OCI-LY7 (cell line): ENCODE data around the gene HOXA4. TPM values are rescaled to one million over a fixed set of nuclear protein-coding genes. Genes with fewer than 3 reads are reported as not detected.

Experiments used
- BruUV-seq: library from RNA; stranded (reverse); fragments of 400-500 nt; replicated peaks from 2 replicates; lab custom pipeline; 2021; lab: Mats Ljungman, UMichigan
- CTCF ChIA-PET: fragments of 300-600 bp; sonication (Branson Sonifier 250); formaldehyde crosslinking; loops from one replicate; lab custom pipeline; 2022; ENCODE audit warnings: antibody characterized with exemption; ENCODE audit not compliant: unreplicated experiment; lab: Charles Lee
- POLR2A ChIA-PET: fragments of 300-600 bp; sonication (Branson Sonifier 250); formaldehyde crosslinking; loops from one replicate; lab custom pipeline; 2022; ENCODE audit warnings: antibody characterized with exemption; lab: Charles Lee
- DNase-seq: peaks from one replicate; pipeline ENCODE4 v3.0.0-alpha.2; 2015; ENCODE audit warnings: low spot score
- H2AFZ ChIP-seq: fragments of 200-600 bp; sonication (generic), shearing (Covaris generic); 2 replicates; pipeline ENCODE4 v1.6.1; 2014; ENCODE audit warnings: mild to moderate bottlenecking, antibody characterized with exemption, low read length, moderate library complexity
- H3K27ac ChIP-seq: fragments of 200-600 bp; sonication (generic); 2 replicates; pipeline ENCODE4 v1.5.1; 2014; ENCODE audit warnings: mixed run types, low read depth, mild to moderate bottlenecking, moderate library complexity, low read length, inconsistent platforms; ENCODE audit not compliant: poor library complexity, severe bottlenecking
- H3K36me3 ChIP-seq: fragments of 200-600 bp; sonication (generic); 2 replicates; pipeline ENCODE4 v1.6.1; 2014; ENCODE audit warnings: mild to moderate bottlenecking, antibody characterized with exemption, low read length, moderate library complexity, mixed read lengths; ENCODE audit not compliant: insufficient read depth
- H3K4me1 ChIP-seq: fragments of 200-600 bp; sonication (generic); 2 replicates; pipeline ENCODE4 v1.5.1; 2014; ENCODE audit warnings: mild to moderate bottlenecking, low read length; ENCODE audit not compliant: insufficient read depth, poor library complexity, severe bottlenecking
- H3K4me2 ChIP-seq: fragments of 200-600 bp; sonication (generic); 2 replicates; pipeline ENCODE4 v1.6.1; 2014; ENCODE audit warnings: mild to moderate bottlenecking, low read length
- H3K4me3 ChIP-seq: fragments of 200-600 bp; sonication (generic); 2 replicates; pipeline ENCODE4 v1.5.1; 2014; ENCODE audit warnings: mild to moderate bottlenecking, low read depth, low read length; ENCODE audit not compliant: poor library complexity, severe bottlenecking
- H3K79me2 ChIP-seq: fragments of 200-600 bp; sonication (generic); 2 replicates; pipeline ENCODE4 v1.6.1; 2016; ENCODE audit warnings: low read depth, mild to moderate bottlenecking, low read length, moderate library complexity, mixed read lengths; ENCODE audit not compliant: insufficient read depth
- H3K9me2 ChIP-seq: fragments of 200-600 bp; sonication (generic); 2 replicates; pipeline ENCODE4 v1.6.1; 2016; ENCODE audit warnings: mild to moderate bottlenecking, low read length, mixed read lengths; ENCODE audit not compliant: insufficient read depth
- H3K9me3 ChIP-seq: fragments of 200-600 bp; sonication (generic); 2 replicates; pipeline ENCODE4 v1.6.1; 2014; ENCODE audit warnings: mild to moderate bottlenecking, mixed run types, low read length, mixed read lengths
- H4K20me1 ChIP-seq: fragments of 200-600 bp; sonication (generic); 2 replicates; pipeline ENCODE4 v1.6.1; 2014; ENCODE audit warnings: mild to moderate bottlenecking, antibody characterized with exemption, low read length, moderate library complexity, mixed read lengths; ENCODE audit not compliant: insufficient read depth
- CTCF ChIP-seq: fragments of 200-600 bp; sonication (generic); conservative IDR thresholded peaks from 2 replicates; pipeline ENCODE4 v1.5.1; 2014; ENCODE audit warnings: mild to moderate bottlenecking, antibody characterized with exemption, low read length, moderate library complexity, mixed read lengths
- EZH2phosphoT487 ChIP-seq: fragments of 200-600 bp; sonication (generic); IDR thresholded peaks from 2 replicates; pipeline ENCODE4 v1.6.1; 2018; ENCODE audit warnings: low read depth, borderline replicate concordance, mild to moderate bottlenecking, mixed run types, antibody characterized with exemption, low read length, moderate library complexity, mixed read lengths
- intact Hi-C: fragments of 100-400 bp; cut with micrococcal nuclease; formaldehyde crosslinking; loops from one replicate; pipeline ENCODE4 v1.10.0; 2022; ENCODE audit not compliant: unreplicated experiment
- total RNA-seq, 2 experiments: library from RNA; depleted of rRNA in 1 of 2; stranded (reverse); fragments of >200 nt in 1 of 2; shearing (Covaris generic) in 1 of 2; gene quantifications; 2 replicates each; pipeline ENCODE4 v1.2.3, GENCODE V29; 2014 to 2022

HOXA4 gene
- total RNA-seq, 2 experiments from 2014 or later, result 2.0 TPM; not detected in 1

- Histone ChIP-seq H3K4me2 (peak overlapping the region; percentile 84), H2AFZ (peak overlapping the region; percentile 99), H3K9me3 (no peaks in the 10 kb centered on the region), H3K79me2 (no peaks in the 10 kb centered on the region), H4K20me1 (no peaks in the 10 kb centered on the region), H3K4me1 (peaks cover 40% of the 10 kb centered on the region), H3K9me2 (no peaks in the 10 kb centered on the region), H3K4me3 (peak overlapping the region; percentile 69), H3K27ac (peak overlapping the region; percentile 47), H3K36me3 (no peaks in the 10 kb centered on the region)
- BruUV-seq, result no TSS peak
- DNase-seq, result peak; percentile 65
- ChIA-PET POLR2A (interaction anchor here (0.6 kb wide), 1 partner anchor 190 kb away, joined by 3 read pairs; no protein-coding TSS in a partner anchor), CTCF (interaction anchor here (0.5 kb wide), 1 partner anchor 296 kb away, joined by 3 read pairs; no protein-coding TSS in a partner anchor)
- intact Hi-C loops, result loop anchor here (10.0 kb wide), 1 partner anchor 1261 kb away; no protein-coding TSS in a partner anchor
- TF ChIP-seq CTCF, result no peak; the same call in 1 of the 2 replicates
- no peak for TF ChIP-seq EZH2phosphoT487
These were observed 25.4 kb upstream of the HOXA4 start for GRCh38 chr7:27155816-27156507.

GRCh38 chr7:27154901-27155815 lies 24.6 kb upstream of the HOXA4 start:
- H4K20me1 ChIP-seq, result no peaks in the 10 kb centered on the region
- peak; percentile 33 for DNase-seq
- H3K4me1 ChIP-seq, result peaks cover 35% of the 10 kb centered on the region
- H3K4me3 ChIP-seq, result peak overlapping the region; percentile 69
- H3K79me2 ChIP-seq, result no peaks in the 10 kb centered on the region
- H3K36me3 ChIP-seq, result no peaks in the 10 kb centered on the region
- no TSS peak for BruUV-seq
- no peaks in the 10 kb centered on the region for H3K9me2 ChIP-seq
- ChIA-PET POLR2A (interaction anchor here (0.6 kb wide), 2 partner anchors 189 to 877 kb away, joined by 3 read pairs; no protein-coding TSS in a partner anchor), CTCF (interaction anchor here (0.5 kb wide), 1 partner anchor 296 kb away, joined by 3 read pairs; no protein-coding TSS in a partner anchor)
- H3K4me2 ChIP-seq, result peak overlapping the region; percentile 84
- H3K9me3 ChIP-seq, result no peaks in the 10 kb centered on the region
- no peak for TF ChIP-seq EZH2phosphoT487
- peak overlapping the region; percentile 47 for H3K27ac ChIP-seq
- intact Hi-C loops, result loop anchor here (10.0 kb wide), 1 partner anchor 1260 kb away; no protein-coding TSS in a partner anchor
- peak overlapping the region; percentile 99 for H2AFZ ChIP-seq

- Histone ChIP-seq H3K9me2 (no peaks in the 10 kb centered on the region), H3K4me2 (peak overlapping the region; percentile 84), H2AFZ (no peak overlapping the region), H3K79me2 (peaks cover 7% of the 10 kb centered on the region; the same call in 1 of the 2 replicates), H3K27ac (no peak overlapping the region), H3K4me1 (peaks cover 41% of the 10 kb centered on the region), H3K9me3 (no peaks in the 10 kb centered on the region), H3K4me3 (no peak overlapping the region), H3K36me3 (no peaks in the 10 kb centered on the region), H4K20me1 (no peaks in the 10 kb centered on the region)
- TF ChIP-seq EZH2phosphoT487, result no peak
- no peak for TF ChIP-seq CTCF
- BruUV-seq, result no TSS peak
- ChIA-PET POLR2A (no interaction called here), CTCF (no interaction called here)
- DNase-seq, result no peak
- intact Hi-C loops, result loop anchor here (10.0 kb wide), 1 partner anchor 1260 kb away; no protein-coding TSS in a partner anchor
These were observed 23.8 kb upstream of the HOXA4 start for GRCh38 chr7:27154369-27154768.
